IMR-90 (cell line): Measurements from ENCODE around the gene PRICKLE2. TPM values are rescaled to one million over a fixed set of nuclear protein-coding genes. Genes with fewer than 3 reads are reported as not detected.

ENCODE experiments used
- ATAC-seq: fragments of 200-7000 bp; cut with Tn5 transposase; 2 replicates; pipeline ENCODE4 v1.9.1; 2020; ENCODE audit warnings: low read depth, mild to moderate bottlenecking, moderate library complexity
- BruUV-seq: library from RNA; stranded (reverse); fragments of 400-500 nt; replicated peaks from 2 replicates; lab custom pipeline; 2021; lab: Mats Ljungman, UMichigan
- CTCF ChIA-PET: fragments of 300-600 bp; formaldehyde crosslinking; extraction: SDS; loops from one replicate; lab custom pipeline; 2021; ENCODE audit warnings: antibody characterized with exemption; lab: Yijun Ruan, JAX
- POLR2A ChIA-PET: fragments of 300-600 bp; sonication (Branson Sonifier 250); formaldehyde crosslinking; loops from one replicate; lab custom pipeline; 2022; ENCODE audit warnings: antibody characterized with exemption; ENCODE audit not compliant: unreplicated experiment; lab: Charles Lee
- DNase-seq: peaks from one replicate; pipeline ENCODE4 v3.0.0; 2013
- H2AFZ ChIP-seq: replicated peaks from 2 replicates; pipeline ENCODE3; 2013; ENCODE audit warnings: low read length, mild to moderate bottlenecking; ENCODE audit not compliant: poor library complexity
- H2AK5ac ChIP-seq: 2 replicates; pipeline ENCODE4 v1.6.1; 2013; ENCODE audit warnings: low read depth, low read length, inconsistent platforms
- H2AK9ac ChIP-seq: replicated peaks from 2 replicates; pipeline ENCODE3; 2013; ENCODE audit warnings: mild to moderate bottlenecking, low read depth, low read length, moderate library complexity; ENCODE audit not compliant: poor library complexity
- H2BK120ac ChIP-seq: 2 replicates; pipeline ENCODE4 v1.6.1; 2013; ENCODE audit warnings: low read depth, low read length, inconsistent platforms
- H2BK15ac ChIP-seq: 3 replicates; pipeline ENCODE4 v1.6.1; 2013; ENCODE audit warnings: low read depth, low read length, inconsistent platforms
- H2BK20ac ChIP-seq: 2 replicates; pipeline ENCODE4 v1.6.1; 2013; ENCODE audit warnings: low read depth, mild to moderate bottlenecking, inconsistent platforms, low read length, moderate library complexity
- H2BK5ac ChIP-seq: 2 replicates; pipeline ENCODE4 v1.6.1; 2013; ENCODE audit warnings: mild to moderate bottlenecking, low read depth, low read length, inconsistent platforms; ENCODE audit not compliant: poor library complexity, severe bottlenecking
- H3K14ac ChIP-seq: replicated peaks from 2 replicates; pipeline ENCODE4 v1.6.1; 2013; ENCODE audit warnings: low read depth, low read length, inconsistent platforms
- H3K18ac ChIP-seq: 2 replicates; pipeline ENCODE4 v1.6.1; 2013; ENCODE audit warnings: low read depth, low read length, control low read depth
- H3K23ac ChIP-seq: 2 replicates; pipeline ENCODE4 v1.6.1; 2013; ENCODE audit warnings: low read depth, low read length, inconsistent platforms
- H3K27ac ChIP-seq: 2 replicates; pipeline ENCODE4 v1.5.1; 2013; ENCODE audit warnings: mild to moderate bottlenecking, control low read depth, low read length; ENCODE audit not compliant: insufficient read depth
- H3K27me3 ChIP-seq: 2 replicates; pipeline ENCODE4 v1.6.1; 2013; ENCODE audit warnings: low read length; ENCODE audit not compliant: control insufficient read depth, insufficient read depth
- H3K36me3 ChIP-seq: 2 replicates; pipeline ENCODE4 v1.6.1; 2013; ENCODE audit warnings: low read length, mixed read lengths; ENCODE audit not compliant: control insufficient read depth, insufficient read depth
- H3K4ac ChIP-seq: 2 replicates; pipeline ENCODE4 v1.6.1; 2013; ENCODE audit warnings: low read depth, low read length, inconsistent platforms
- H3K4me1 ChIP-seq: 2 replicates; pipeline ENCODE4 v1.6.1; 2013; ENCODE audit warnings: low read length, mixed read lengths; ENCODE audit not compliant: control insufficient read depth, insufficient read depth
- H3K4me2 ChIP-seq: 2 replicates; pipeline ENCODE4 v1.6.1; 2013; ENCODE audit warnings: low read depth, mild to moderate bottlenecking, control low read depth, low read length, moderate library complexity
- H3K4me3 ChIP-seq: 2 replicates; pipeline ENCODE4 v1.5.1; 2013; ENCODE audit warnings: low read depth, mild to moderate bottlenecking, control low read depth, low read length, moderate library complexity; ENCODE audit not compliant: insufficient read depth
- H3K56ac ChIP-seq: 2 replicates; pipeline ENCODE4 v1.6.1; 2013; ENCODE audit warnings: low read length, inconsistent platforms; ENCODE audit not compliant: insufficient read depth; ENCODE audit errors: extremely low read depth
- H3K79me1 ChIP-seq, 2 experiments: 2 replicates each; pipeline ENCODE4 v1.6.1; 2013; ENCODE audit warnings: low read length in 2 of 2, inconsistent platforms in 1 of 2, low read depth in 1 of 2
- H3K9ac ChIP-seq: 2 replicates; pipeline ENCODE4 v1.6.1; 2013; ENCODE audit warnings: low read depth, low read length, control low read depth
- H3K9me1 ChIP-seq: 2 replicates; pipeline ENCODE4 v1.6.1; 2013; ENCODE audit warnings: low read length, inconsistent platforms; ENCODE audit not compliant: insufficient read depth
- H3K9me3 ChIP-seq: 2 replicates; pipeline ENCODE4 v1.6.1; 2013; ENCODE audit warnings: low read length; ENCODE audit not compliant: control insufficient read depth, insufficient read depth
- H4K20me1 ChIP-seq: 2 replicates; pipeline ENCODE4 v1.6.1; 2013; ENCODE audit warnings: low read length, inconsistent platforms; ENCODE audit not compliant: insufficient read depth
- H4K5ac ChIP-seq: 2 replicates; pipeline ENCODE4 v1.6.1; 2013; ENCODE audit warnings: mild to moderate bottlenecking, low read depth, low read length, control low read depth
- H4K8ac ChIP-seq, 2 experiments: 2 replicates each; pipeline ENCODE4 v1.6.1; 2013; ENCODE audit warnings: low read depth in 2 of 2, low read length in 2 of 2, control low read depth in 1 of 2, inconsistent platforms in 1 of 2
- H4K91ac ChIP-seq: 2 replicates; pipeline ENCODE4 v1.6.1; 2013; ENCODE audit warnings: low read depth, low read length, inconsistent platforms; ENCODE audit not compliant: insufficient read depth
- BHLHE40 ChIP-seq: fragments of 150-350 bp; IDR thresholded peaks from 2 replicates; pipeline ENCODE4 v1.6.1; 2016; ENCODE audit warnings: mild to moderate bottlenecking, low read depth, low read length
- CEBPB ChIP-seq: IDR thresholded peaks from 2 replicates; pipeline ENCODE4 v1.6.1; 2012; ENCODE audit warnings: low read depth, low read length, improper control_type of control experiment
- CHD1 ChIP-seq: IDR thresholded peaks from 2 replicates; pipeline ENCODE4 v1.6.1; 2012; ENCODE audit warnings: low read depth, low read length, improper control_type of control experiment
- FOS ChIP-seq: fragments of 150-350 bp; IDR thresholded peaks from 2 replicates; pipeline ENCODE4 v1.6.1; 2016; ENCODE audit warnings: low read depth, low read length
- MAFK ChIP-seq: IDR thresholded peaks from 2 replicates; pipeline ENCODE4 v1.6.1; 2012; ENCODE audit warnings: low read depth, low read length, improper control_type of control experiment
- MAZ ChIP-seq: IDR thresholded peaks from 2 replicates; pipeline ENCODE4 v1.6.1; 2012; ENCODE audit warnings: low read depth, mild to moderate bottlenecking, low read length, improper control_type of control experiment, moderate library complexity, borderline replicate concordance
- MXI1 ChIP-seq: IDR thresholded peaks from 2 replicates; pipeline ENCODE4 v1.6.1; 2012; ENCODE audit warnings: low read depth, mild to moderate bottlenecking, low read length, moderate library complexity, borderline replicate concordance
- NFE2L2 ChIP-seq: fragments of 150-350 bp; IDR thresholded peaks from 2 replicates; pipeline ENCODE4 v1.6.1; 2016; ENCODE audit warnings: low read depth, mild to moderate bottlenecking, low read length
- POLR2A ChIP-seq: IDR thresholded peaks from 2 replicates; pipeline ENCODE4 v1.6.1; 2012; ENCODE audit warnings: mild to moderate bottlenecking, low read depth, low read length
- RAD21 ChIP-seq: IDR thresholded peaks from 2 replicates; pipeline ENCODE4 v1.6.1; 2012; ENCODE audit warnings: low read length, improper control_type of control experiment
- RCOR1 ChIP-seq: IDR thresholded peaks from 2 replicates; pipeline ENCODE4 v1.6.1; 2012; ENCODE audit warnings: mild to moderate bottlenecking, low read length, improper control_type of control experiment; ENCODE audit not compliant: insufficient replicate concordance
- RFX5 ChIP-seq: IDR thresholded peaks from 2 replicates; pipeline ENCODE4 v1.8.0; 2012; ENCODE audit warnings: low read depth, mild to moderate bottlenecking, low read length, moderate library complexity
- SMC3 ChIP-seq: fragments of 150-350 bp; IDR thresholded peaks from 2 replicates; pipeline ENCODE4 v1.6.1; 2016; ENCODE audit warnings: low read depth, mild to moderate bottlenecking, antibody characterized with exemption, low read length, moderate library complexity
- USF2 ChIP-seq: fragments of 150-350 bp; IDR thresholded peaks from 2 replicates; pipeline ENCODE4 v1.6.1; 2017; ENCODE audit warnings: mild to moderate bottlenecking, antibody characterized with exemption, low read length, low read depth
- WGBS, 2 experiments: methylation state at CpG; one replicate each; pipeline versions ENCODE4 v1.1.5 to v1.1.7; 2013; ENCODE audit warnings: missing lambda C conversion rate in 2 of 2; ENCODE audit not compliant: insufficient read length in 1 of 2; ENCODE audit errors: extremely low coverage in 2 of 2; 5-methylcytosine and 5-hydroxymethylcytosine counted together
- dilution Hi-C: fragments of 300-500 bp; cut with HindIII; formaldehyde crosslinking; loops from one replicate; pipeline ENCODE4 v1.14.3; 2018; ENCODE audit warnings: low sequenced_read_pairs; ENCODE audit not compliant: unreplicated experiment
- in situ Hi-C: fragments of 300-500 bp; cut with MboI; formaldehyde crosslinking; loops from 3 replicates; pipeline ENCODE4 v1.14.3; 2019; ENCODE audit warnings: low sequenced_read_pairs, inconsistent platforms, mixed read lengths
- intact Hi-C: fragments of 100-400 bp; cut with micrococcal nuclease; formaldehyde crosslinking; loops from 2 replicates; pipeline ENCODE4 v1.10.0; 2022
- polyA plus RNA-seq, 3 experiments: library from polyadenylated mRNA; depleted of rRNA; stranded (reverse); fragments of >200 nt; gene quantifications; 2 replicates each; pipeline ENCODE4 v1.2.3, GENCODE V29; 2012; ENCODE audit warnings: low replicate concordance in 1 of 3
- total RNA-seq: library from RNA; depleted of rRNA; stranded (reverse); fragments of >200 nt; gene quantifications from 2 replicates; pipeline ENCODE4 v1.2.3, GENCODE V29; 2012
- TF ChIP-seq, protein P1 (sequence below): fragments of 150-350 bp; IDR thresholded peaks from 2 replicates; pipeline ENCODE4 v1.6.1; 2016; ENCODE audit warnings: low read depth, mild to moderate bottlenecking, low read length, moderate library complexity, borderline replicate concordance

The PRICKLE2 gene
- total and polyA plus RNA-seq, 2 of the 4 experiments (the other 2 are of a cell fraction), result 4.1 to 14.2 TPM

DNA sequence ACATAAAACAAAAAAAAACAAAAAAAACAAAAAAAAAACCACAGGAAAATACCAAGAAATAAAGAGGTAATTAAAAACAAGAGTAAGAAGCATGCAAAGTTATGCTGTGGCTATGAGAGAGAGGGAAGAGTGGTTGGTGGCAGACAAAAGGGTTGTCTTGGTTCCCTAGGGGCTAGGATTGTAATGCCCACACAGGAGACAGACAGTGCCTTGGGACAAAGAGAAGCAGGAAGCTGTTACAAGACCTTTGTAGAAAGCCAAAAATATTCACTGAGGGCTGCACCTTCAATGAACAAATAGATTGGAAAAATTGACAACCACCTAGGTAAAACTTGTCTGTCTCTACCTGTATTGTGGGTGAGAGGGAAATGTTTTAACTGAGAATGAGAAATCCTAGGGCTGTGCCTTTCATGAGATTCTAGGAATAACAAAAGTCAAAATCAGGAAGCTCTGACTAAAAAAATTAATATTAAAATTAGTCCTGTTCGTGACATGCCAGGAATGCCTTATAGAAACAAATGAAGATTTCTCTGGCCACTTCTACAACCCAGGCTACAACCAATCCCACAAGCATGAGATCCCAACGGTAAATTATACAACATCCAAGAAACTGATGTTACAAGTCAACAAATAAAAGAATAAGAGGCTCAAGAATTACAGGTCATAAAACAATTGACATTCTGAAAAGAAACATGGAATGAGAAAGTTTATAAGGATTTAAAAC is 45.0 kb upstream of the PRICKLE2 start:
- ATAC-seq, result no peak
- no peak overlapping the region for H3K56ac ChIP-seq
- H2AFZ ChIP-seq, result no peak overlapping the region
- no CpG with 5 or more reads among the region's 2 CpGs for WGBS, 2 experiments
- ChIA-PET CTCF (no interaction called here), POLR2A (no interaction called here)
- TF ChIP-seq FOS, result no peak
- TF ChIP-seq MAZ, result no peak
- TF ChIP-seq SMC3, result no peak
- no peak for TF ChIP-seq BHLHE40
- no peak for TF ChIP-seq POLR2A
- TF ChIP-seq USF2, result no peak
- TF ChIP-seq MAFK, result no peak
- TF ChIP-seq CHD1, result no peak
- no peak for TF ChIP-seq NFE2L2
- TF ChIP-seq RCOR1, result no peak
- TF ChIP-seq RAD21, result no peak
- TF ChIP-seq CEBPB, result no peak
- TF ChIP-seq MXI1, result no peak
- TF ChIP-seq, protein P1, sequence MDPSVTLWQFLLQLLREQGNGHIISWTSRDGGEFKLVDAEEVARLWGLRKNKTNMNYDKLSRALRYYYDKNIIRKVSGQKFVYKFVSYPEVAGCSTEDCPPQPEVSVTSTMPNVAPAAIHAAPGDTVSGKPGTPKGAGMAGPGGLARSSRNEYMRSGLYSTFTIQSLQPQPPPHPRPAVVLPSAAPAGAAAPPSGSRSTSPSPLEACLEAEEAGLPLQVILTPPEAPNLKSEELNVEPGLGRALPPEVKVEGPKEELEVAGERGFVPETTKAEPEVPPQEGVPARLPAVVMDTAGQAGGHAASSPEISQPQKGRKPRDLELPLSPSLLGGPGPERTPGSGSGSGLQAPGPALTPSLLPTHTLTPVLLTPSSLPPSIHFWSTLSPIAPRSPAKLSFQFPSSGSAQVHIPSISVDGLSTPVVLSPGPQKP, result no peak
- no peak for TF ChIP-seq RFX5
- no peak overlapping the region for H2AK9ac ChIP-seq
- H3K27me3 ChIP-seq, result no peaks in the 10 kb centered on the region
- H3K36me3 ChIP-seq, result no peaks in the 10 kb centered on the region
- H2BK5ac ChIP-seq, result peak overlapping the region; percentile 47
- no peaks in the 10 kb centered on the region for H3K9me1 ChIP-seq
- no peak overlapping the region for H4K5ac ChIP-seq
- peak overlapping the region; percentile 16; the same call in 1 of the 2 replicates for H3K18ac ChIP-seq
- H3K4ac ChIP-seq, result peak overlapping the region; percentile 66
- H4K91ac ChIP-seq, result peak overlapping the region; percentile 76
- H3K23ac ChIP-seq, result no peak overlapping the region
- H3K79me1 ChIP-seq, result peaks cover 3 to 27% of the 10 kb centered on the region in 2 experiments; a peak in 3 of 4 replicates
- peak overlapping the region in 1 of 2 experiments; percentile 59; a peak in 1 of 4 replicates for H4K8ac ChIP-seq
- intact Hi-C loops (no loop called here), dilution Hi-C loops (no loop called here), in situ Hi-C loops (no loop called here)
- H3K9ac ChIP-seq, result no peak overlapping the region
- no peak overlapping the region for H3K27ac ChIP-seq
- no TSS peak for BruUV-seq
- peak; percentile 47 for DNase-seq
- H3K9me3 ChIP-seq, result no peaks in the 10 kb centered on the region
- H3K14ac ChIP-seq, result no peak overlapping the region
- H2BK15ac ChIP-seq, result no peak overlapping the region
- peak overlapping the region; percentile 36; the same call in 1 of the 2 replicates for H2BK20ac ChIP-seq
- H3K4me1 ChIP-seq, result peaks cover 4% of the 10 kb centered on the region
- H3K4me3 ChIP-seq, result no peak overlapping the region
- H4K20me1 ChIP-seq, result peaks cover 5% of the 10 kb centered on the region; the same call in 1 of the 2 replicates
- H2AK5ac ChIP-seq, result peak overlapping the region; percentile 67; the same call in 1 of the 2 replicates
- no peak overlapping the region for H3K4me2 ChIP-seq
- H2BK120ac ChIP-seq, result peak overlapping the region; percentile 68; the same call in 1 of the 2 replicates
